ENCODE data around the gene IRF1. TPM values are rescaled to one million over a fixed set of nuclear protein-coding genes. Genes with fewer than 3 reads are reported as not detected.

The IRF1 gene
- total RNA-seq, 8 experiments from 2014 or later = 1.4 to 29.2 (median 9.0) TPM

- Histone ChIP-seq H3K27ac (no peak overlapping the region), H3K4me1 (replicated peaks in 1 of 2) (peaks cover 0 to 15% of the 10 kb centered on the region in 2 donors), H3K4me3 (no peak overlapping the region)
- in situ Hi-C loops (cut with MboI; ENCODE audit: low pct_unique_long_range_greater_than_20kb in 2 of 9, low sequenced_read_pairs in 9 of 9, unreplicated experiment in 9 of 9) = no loop called here
- ATAC-seq (replicated peaks in 6 of 8) = no peak
- WGBS, 10 experiments = 93 to 100% (median 100%) methylated on average over 1 to 3 of the region's 4 CpGs; no CpG with 5 or more reads in 4 of the 10 experiments
These were observed 23.1 kb downstream of the IRF1 start for GRCh38 chr5:132467287-132467984.

- Histone ChIP-seq H3K4me1 (replicated peaks in 1 of 2) (peaks cover 0 to 15% of the 10 kb centered on the region in 2 donors), H3K4me3 (no peak overlapping the region), H3K27ac (no peak overlapping the region)
- peak in 2 of 8 experiments; percentile 21 to 27 for ATAC-seq (replicated peaks in 6 of 8)
- in situ Hi-C loops (cut with MboI; ENCODE audit: low pct_unique_long_range_greater_than_20kb in 2 of 9, low sequenced_read_pairs in 9 of 9, unreplicated experiment in 9 of 9) = no loop called here
- WGBS, 10 experiments = 39 to 100% (median 78%) methylated on average over 1 to 7 of the region's 18 CpGs; no CpG with 5 or more reads in 4 of the 10 experiments
These were observed 23.9 kb downstream of the IRF1 start for GRCh38 chr5:132466433-132467286.

- ATAC-seq (replicated peaks in 6 of 8) = peak in 4 of 8 experiments; percentile 10 to 21 (median 16)
- 73 to 100% (median 84%) methylated on average over 1 to 5 of the region's 10 CpGs; no CpG with 5 or more reads in 5 of the 10 experiments for WGBS, 10 experiments
- in situ Hi-C loops (cut with MboI; ENCODE audit: low pct_unique_long_range_greater_than_20kb in 2 of 9, low sequenced_read_pairs in 9 of 9, unreplicated experiment in 9 of 9) = no loop called here
- Histone ChIP-seq H3K27ac (no peak overlapping the region), H3K4me3 (no peak overlapping the region), H3K4me1 (replicated peaks in 1 of 2) (peaks cover 0 to 18% of the 10 kb centered on the region in 2 donors)
These were observed 25.4 kb downstream of the IRF1 start for GRCh38 chr5:132465059-132465707.

- H3K27ac ChIP-seq = no peak overlapping the region
- WGBS, 10 experiments = 0 to 63% (median 34%) methylated on average over 2 to 7 of the region's 15 CpGs; no CpG with 5 or more reads in 3 of the 10 experiments
- ATAC-seq (replicated peaks in 6 of 8) = peak in 7 of 8 experiments; percentile 1 to 54 (median 21)
- in situ Hi-C loops (cut with MboI; ENCODE audit: low pct_unique_long_range_greater_than_20kb in 2 of 9, low sequenced_read_pairs in 9 of 9, unreplicated experiment in 9 of 9) = no loop called here
- no peak overlapping the region for H3K4me3 ChIP-seq
- peaks cover 5 to 26% of the 10 kb centered on the region in 2 donors for H3K4me1 ChIP-seq (replicated peaks in 1 of 2)
These were observed 26.2 kb downstream of the IRF1 start for GRCh38 chr5:132464156-132464939.

- H3K27ac ChIP-seq = no peak overlapping the region
- H3K4me1 ChIP-seq (replicated peaks in 1 of 2) = peaks cover 10 to 32% of the 10 kb centered on the region in 2 donors
- in situ Hi-C loops (cut with MboI; ENCODE audit: low pct_unique_long_range_greater_than_20kb in 2 of 9, low sequenced_read_pairs in 9 of 9, unreplicated experiment in 9 of 9) = no loop called here
- no peak overlapping the region for H3K4me3 ChIP-seq
- 0 to 100% (median 74%) methylated on average over 1 to 4 of the region's 5 CpGs; no CpG with 5 or more reads in 2 of the 10 experiments for WGBS, 10 experiments
- no peak for ATAC-seq (replicated peaks in 6 of 8)
These were observed 26.8 kb downstream of the IRF1 start for GRCh38 chr5:132463811-132464155.

- H3K4me3 ChIP-seq = no peak overlapping the region
- no peak overlapping the region for H3K27ac ChIP-seq
- WGBS, 10 experiments = 73 to 92% (median 90%) methylated on average over 1 to 7 of the region's 10 CpGs; no CpG with 5 or more reads in 1 of the 10 experiments
- ATAC-seq (replicated peaks in 6 of 8) = no peak
- peaks cover 14 to 39% of the 10 kb centered on the region in 2 donors for H3K4me1 ChIP-seq (replicated peaks in 1 of 2)
- in situ Hi-C loops (cut with MboI; ENCODE audit: low pct_unique_long_range_greater_than_20kb in 2 of 9, low sequenced_read_pairs in 9 of 9, unreplicated experiment in 9 of 9) = no loop called here
These were observed 27.5 kb downstream of the IRF1 start for GRCh38 chr5:132462856-132463745.

GRCh38 chr5:132462333-132462732 lies 28.2 kb downstream of the IRF1 start:
- in situ Hi-C loops (cut with MboI; ENCODE audit: low pct_unique_long_range_greater_than_20kb in 2 of 9, low sequenced_read_pairs in 9 of 9, unreplicated experiment in 9 of 9) = no loop called here
- H3K4me3 ChIP-seq = no peak overlapping the region
- peaks cover 19 to 47% of the 10 kb centered on the region in 2 donors for H3K4me1 ChIP-seq (replicated peaks in 1 of 2)
- no peak overlapping the region for H3K27ac ChIP-seq
- ATAC-seq (replicated peaks in 6 of 8) = no peak
- WGBS, 10 experiments = 75 to 100% (median 90%) methylated on average over 1 to 6 of the region's 6 CpGs; no CpG with 5 or more reads in 1 of the 10 experiments

GRCh38 chr5:132461569-132462070 lies 29.0 kb downstream of the IRF1 start:
- WGBS, 10 experiments = 76 to 100% (median 100%) methylated on average over 1 to 2 of the region's 2 CpGs; no CpG with 5 or more reads in 1 of the 10 experiments
- in situ Hi-C loops (cut with MboI; ENCODE audit: low pct_unique_long_range_greater_than_20kb in 2 of 9, low sequenced_read_pairs in 9 of 9, unreplicated experiment in 9 of 9) = no loop called here
- no peak overlapping the region for H3K27ac ChIP-seq
- no peak for ATAC-seq (replicated peaks in 6 of 8)
- H3K4me1 ChIP-seq (replicated peaks in 1 of 2) = peaks cover 20 to 49% of the 10 kb centered on the region in 2 donors
- H3K4me3 ChIP-seq = no peak overlapping the region

- no peak for ATAC-seq (replicated peaks in 6 of 8)
- in situ Hi-C loops (cut with MboI; ENCODE audit: low pct_unique_long_range_greater_than_20kb in 2 of 9, low sequenced_read_pairs in 9 of 9, unreplicated experiment in 9 of 9) = no loop called here
- Histone ChIP-seq H3K4me1 (replicated peaks in 1 of 2) (peaks cover 20 to 49% of the 10 kb centered on the region in 2 donors), H3K27ac (no peak overlapping the region), H3K4me3 (no peak overlapping the region)
- 0 to 81% (median 54%) methylated on average over 1 to 4 of the region's 5 CpGs for WGBS, 10 experiments
These were observed 29.6 kb downstream of the IRF1 start for GRCh38 chr5:132460846-132461568.

- H3K4me1 ChIP-seq (replicated peaks in 1 of 2) = peaks cover 20 to 49% of the 10 kb centered on the region in 2 donors
- WGBS, 10 experiments = 60 to 100% (median 87%) methylated on average over 2 to 4 of the region's 8 CpGs; no CpG with 5 or more reads in 2 of the 10 experiments
- peak overlapping the region; percentile 89 to 93 for H3K27ac ChIP-seq
- in situ Hi-C loops (cut with MboI; ENCODE audit: low pct_unique_long_range_greater_than_20kb in 2 of 9, low sequenced_read_pairs in 9 of 9, unreplicated experiment in 9 of 9) = no loop called here
- no peak overlapping the region for H3K4me3 ChIP-seq
- ATAC-seq (replicated peaks in 6 of 8) = peak in 2 of 8 experiments; percentile 5 to 35
These were observed 30.4 kb downstream of the IRF1 start for GRCh38 chr5:132459983-132460838.

Data from motor neuron (in vitro differentiated cells).